ENCODE measurements around the gene CNNM2. TPM values are rescaled to one million over a fixed set of nuclear protein-coding genes. Genes with fewer than 3 reads are reported as not detected.

Gene CNNM2
- total RNA-seq, 3 donors from 2014 or later (not counting 1 experiment from before 2014, with no cell fraction given) = 8.6 to 18.0 (median 16.7) TPM

GRCh38 chr10:103072891-103073290, 154.8 kb downstream of the CNNM2 start:
- no peaks in the 10 kb centered on the region for H3K27me3 ChIP-seq (ENCODE audit: control insufficient read depth, insufficient read depth, low read length)
- H3K9me3 Mint-ChIP-seq = no peaks in the 10 kb centered on the region
- peaks cover 5% of the 10 kb centered on the region for H3K36me3 ChIP-seq (ENCODE audit: control insufficient read depth, insufficient read depth, low read length)
- H3K27ac ChIP-seq (ENCODE audit: low read length) = no peak overlapping the region
- ATAC-seq (no peak), DNase-seq (no peak)
- no peaks in the 10 kb centered on the region for H3K27me3 Mint-ChIP-seq (ENCODE audit: low read depth in 2 of 2)
- no peak overlapping the region for H3K4me3 Mint-ChIP-seq
- intact Hi-C loops (cut with micrococcal nuclease) = no loop called here
- no peak overlapping the region for H3K27ac Mint-ChIP-seq
- H3K4me1 ChIP-seq (ENCODE audit: control insufficient read depth, insufficient read depth, low read length) = peaks cover 25% of the 10 kb centered on the region
- 97% methylated on average over 6 of the region's 8 CpGs for WGBS (ENCODE audit: insufficient coverage)
- H3K4me3 ChIP-seq (ENCODE audit: low read length) = no peak overlapping the region
- no peak for TF ChIP-seq CTCF (IDR thresholded peaks at IDR 0.05)
- H3K36me3 Mint-ChIP-seq = peaks cover 6% of the 10 kb centered on the region
- H3K4me1 Mint-ChIP-seq = peaks cover 30 to 32% of the 10 kb centered on the region in 2 donors
- H3K9me3 ChIP-seq (ENCODE audit: control insufficient read depth, insufficient read depth, low read length) = no peaks in the 10 kb centered on the region

GRCh38 chr10:103077020-103077419, 158.9 kb downstream of the CNNM2 start:
- Mint-ChIP-seq H3K27me3 (ENCODE audit: low read depth in 2 of 2) (no peaks in the 10 kb centered on the region), H3K4me3 (no peak overlapping the region), H3K36me3 (peaks cover 7% of the 10 kb centered on the region), H3K27ac (no peak overlapping the region), H3K4me1 (no peaks in the 10 kb centered on the region), H3K9me3 (no peaks in the 10 kb centered on the region)
- intact Hi-C loops (cut with micrococcal nuclease) = no loop called here
- Histone ChIP-seq H3K27ac (ENCODE audit: low read length) (no peak overlapping the region), H3K4me1 (ENCODE audit: control insufficient read depth, insufficient read depth, low read length) (no peaks in the 10 kb centered on the region), H3K4me3 (ENCODE audit: low read length) (no peak overlapping the region), H3K36me3 (ENCODE audit: control insufficient read depth, insufficient read depth, low read length) (peaks cover 5% of the 10 kb centered on the region), H3K9me3 (ENCODE audit: control insufficient read depth, insufficient read depth, low read length) (no peaks in the 10 kb centered on the region), H3K27me3 (ENCODE audit: control insufficient read depth, insufficient read depth, low read length) (no peaks in the 10 kb centered on the region)
- no peak for ATAC-seq
- WGBS (ENCODE audit: insufficient coverage) = 96% methylated on average over 19 of the region's 21 CpGs
- DNase-seq = no peak
- no peak for TF ChIP-seq CTCF (IDR thresholded peaks at IDR 0.05)

GRCh38 chr10:103077491-103078308, 159.6 kb downstream of the CNNM2 start:
- Mint-ChIP-seq H3K27me3 (ENCODE audit: low read depth in 2 of 2) (no peaks in the 10 kb centered on the region), H3K36me3 (peaks cover 7% of the 10 kb centered on the region), H3K27ac (no peak overlapping the region), H3K4me1 (no peaks in the 10 kb centered on the region), H3K9me3 (no peaks in the 10 kb centered on the region), H3K4me3 (no peak overlapping the region)
- no peak for TF ChIP-seq CTCF (IDR thresholded peaks at IDR 0.05)
- Histone ChIP-seq H3K36me3 (ENCODE audit: control insufficient read depth, insufficient read depth, low read length) (peaks cover 5% of the 10 kb centered on the region), H3K4me3 (ENCODE audit: low read length) (no peak overlapping the region), H3K27me3 (ENCODE audit: control insufficient read depth, insufficient read depth, low read length) (no peaks in the 10 kb centered on the region), H3K4me1 (ENCODE audit: control insufficient read depth, insufficient read depth, low read length) (no peaks in the 10 kb centered on the region), H3K9me3 (ENCODE audit: control insufficient read depth, insufficient read depth, low read length) (no peaks in the 10 kb centered on the region), H3K27ac (ENCODE audit: low read length) (no peak overlapping the region)
- intact Hi-C loops (cut with micrococcal nuclease) = no loop called here
- WGBS (ENCODE audit: insufficient coverage) = 91% methylated on average over 16 of the region's 16 CpGs
- DNase-seq (no peak), ATAC-seq (no peak)

GRCh38 chr10:103078309-103078615, 160.2 kb downstream of the CNNM2 start:
- no peaks in the 10 kb centered on the region for H3K9me3 Mint-ChIP-seq
- Histone ChIP-seq H3K27me3 (ENCODE audit: control insufficient read depth, insufficient read depth, low read length) (no peaks in the 10 kb centered on the region), H3K27ac (ENCODE audit: low read length) (no peak overlapping the region), H3K4me1 (ENCODE audit: control insufficient read depth, insufficient read depth, low read length) (no peaks in the 10 kb centered on the region), H3K9me3 (ENCODE audit: control insufficient read depth, insufficient read depth, low read length) (no peaks in the 10 kb centered on the region), H3K4me3 (ENCODE audit: low read length) (no peak overlapping the region), H3K36me3 (ENCODE audit: control insufficient read depth, insufficient read depth, low read length) (peaks cover 9% of the 10 kb centered on the region)
- peaks cover 7% of the 10 kb centered on the region for H3K36me3 Mint-ChIP-seq
- TF ChIP-seq CTCF (IDR thresholded peaks at IDR 0.05) = no peak
- DNase-seq = no peak
- intact Hi-C loops (cut with micrococcal nuclease) = no loop called here
- 95% methylated on average over 3 of the region's 3 CpGs for WGBS (ENCODE audit: insufficient coverage)
- no peak overlapping the region for H3K4me3 Mint-ChIP-seq
- no peaks in the 10 kb centered on the region for H3K4me1 Mint-ChIP-seq
- no peak for ATAC-seq
- H3K27ac Mint-ChIP-seq = no peak overlapping the region
- H3K27me3 Mint-ChIP-seq (ENCODE audit: low read depth in 2 of 2) = no peaks in the 10 kb centered on the region
